NT2/D1 (cell line): ENCODE measurements around the gene NECTIN1.

Experiments
- DNase-seq: peaks from one replicate; pipeline ENCODE4 v3.0.0-alpha.2; 2011; ENCODE audit warnings: low read depth, low spot score
- H3K27me3 ChIP-seq: 2 replicates; pipeline ENCODE4 v1.6.0; 2011; ENCODE audit warnings: mild to moderate bottlenecking; ENCODE audit not compliant: insufficient read length, insufficient read depth
- H3K36me3 ChIP-seq: 2 replicates; pipeline ENCODE4 v1.6.1; 2011; ENCODE audit warnings: mild to moderate bottlenecking, low read length, mixed read lengths; ENCODE audit not compliant: insufficient read depth, insufficient read length
- H3K4me1 ChIP-seq: 2 replicates; pipeline ENCODE4 v1.5.1; 2011; ENCODE audit not compliant: insufficient read depth, insufficient read length
- H3K4me3 ChIP-seq: 2 replicates; pipeline ENCODE4 v1.5.1; 2011; ENCODE audit warnings: low read depth; ENCODE audit not compliant: insufficient read length
- H3K9ac ChIP-seq: 2 replicates; pipeline ENCODE4 v1.6.0; 2011; ENCODE audit warnings: low read depth; ENCODE audit not compliant: insufficient read length
- H3K9me3 ChIP-seq: 2 replicates; pipeline ENCODE4 v1.5.1; 2011; ENCODE audit warnings: mild to moderate bottlenecking, low read length; ENCODE audit not compliant: insufficient read depth
- SUZ12 ChIP-seq: IDR thresholded peaks from 2 replicates; pipeline ENCODE4 v1.6.1; 2011; ENCODE audit not compliant: insufficient read length, insufficient read depth; ENCODE audit errors: extremely low read depth
- YY1 ChIP-seq: IDR thresholded peaks from 2 replicates; pipeline ENCODE4 v1.6.1; 2011; ENCODE audit not compliant: insufficient read length, insufficient read depth
- ZNF274 ChIP-seq: IDR thresholded peaks from 2 replicates; pipeline ENCODE4 v1.6.1; 2011; ENCODE audit warnings: mild to moderate bottlenecking, low read depth, low read length

Gene NECTIN1

GRCh38 chr11:119700030-119700429 is 29.0 kb downstream of the NECTIN1 start:
- peaks cover 3% of the 10 kb centered on the region for H3K4me1 ChIP-seq

GRCh38 chr11:119699227-119699626 is 29.8 kb downstream of the NECTIN1 start:
- DNase-seq = no peak

More at GRCh38 chr11:119700030-119700429, 29.0 kb downstream of the NECTIN1 start:
- Histone ChIP-seq H3K36me3 (peaks cover 7% of the 10 kb centered on the region), H3K4me3 (no peak overlapping the region), H3K27me3 (no peaks in the 10 kb centered on the region), H3K9me3 (no peaks in the 10 kb centered on the region), H3K9ac (no peak overlapping the region)
- DNase-seq = no peak
- TF ChIP-seq YY1 (no peak), SUZ12 (no peak), ZNF274 (no peak)

GRCh38 chr11:119697882-119698281 is 31.1 kb downstream of the NECTIN1 start:
- Histone ChIP-seq H3K9me3 (no peaks in the 10 kb centered on the region), H3K9ac (no peak overlapping the region)
- no peak for TF ChIP-seq SUZ12
- no peak for TF ChIP-seq YY1
- TF ChIP-seq ZNF274 = no peak

More at GRCh38 chr11:119699227-119699626, 29.8 kb downstream of the NECTIN1 start:
- Histone ChIP-seq H3K4me1 (peaks cover 3% of the 10 kb centered on the region), H3K9me3 (no peaks in the 10 kb centered on the region), H3K27me3 (no peaks in the 10 kb centered on the region), H3K4me3 (no peak overlapping the region), H3K9ac (no peak overlapping the region), H3K36me3 (peaks cover 7% of the 10 kb centered on the region)
- TF ChIP-seq SUZ12 (no peak), ZNF274 (no peak), YY1 (no peak)

GRCh38 chr11:119697445-119697844 is 31.6 kb downstream of the NECTIN1 start:
- H3K4me1 ChIP-seq = peaks cover 3% of the 10 kb centered on the region
- no peak overlapping the region for H3K4me3 ChIP-seq
- H3K36me3 ChIP-seq = peaks cover 7% of the 10 kb centered on the region
- no peak for DNase-seq
- no peaks in the 10 kb centered on the region for H3K27me3 ChIP-seq
- H3K9ac ChIP-seq = no peak overlapping the region
- TF ChIP-seq YY1 (no peak), ZNF274 (no peak), SUZ12 (no peak)
- no peaks in the 10 kb centered on the region for H3K9me3 ChIP-seq

More at GRCh38 chr11:119697882-119698281, 31.1 kb downstream of the NECTIN1 start:
- no peak overlapping the region for H3K4me3 ChIP-seq
- H3K27me3 ChIP-seq = no peaks in the 10 kb centered on the region
- H3K36me3 ChIP-seq = peaks cover 7% of the 10 kb centered on the region
- DNase-seq = no peak
- peaks cover 3% of the 10 kb centered on the region for H3K4me1 ChIP-seq

GRCh38 chr11:119696378-119697222 is 32.4 kb downstream of the NECTIN1 start:
- H3K4me1 ChIP-seq = peaks cover 10% of the 10 kb centered on the region
- no peak overlapping the region for H3K4me3 ChIP-seq
- peak overlapping the region; percentile 42 for H3K9ac ChIP-seq
- no peaks in the 10 kb centered on the region for H3K27me3 ChIP-seq
- DNase-seq = no peak
- TF ChIP-seq SUZ12 (no peak), YY1 (no peak), ZNF274 (no peak)
- H3K9me3 ChIP-seq = no peaks in the 10 kb centered on the region
- peaks cover 7% of the 10 kb centered on the region for H3K36me3 ChIP-seq

GRCh38 chr11:119694334-119694733 is 34.7 kb downstream of the NECTIN1 start:
- DNase-seq = no peak
- Histone ChIP-seq H3K4me3 (no peak overlapping the region), H3K27me3 (no peaks in the 10 kb centered on the region), H3K36me3 (peaks cover 4% of the 10 kb centered on the region), H3K9ac (peak overlapping the region; percentile 8), H3K4me1 (peaks cover 19% of the 10 kb centered on the region), H3K9me3 (no peaks in the 10 kb centered on the region)
- TF ChIP-seq ZNF274 = no peak
- no peak for TF ChIP-seq YY1
- TF ChIP-seq SUZ12 = no peak

- Histone ChIP-seq H3K9ac (no peak overlapping the region), H3K36me3 (peaks cover 4% of the 10 kb centered on the region), H3K9me3 (no peaks in the 10 kb centered on the region), H3K4me1 (peaks cover 25% of the 10 kb centered on the region), H3K27me3 (no peaks in the 10 kb centered on the region), H3K4me3 (no peak overlapping the region)
- TF ChIP-seq ZNF274 (no peak), SUZ12 (no peak), YY1 (no peak)
- no peak for DNase-seq
Observed at GRCh38 chr11:119693253-119693815, 35.7 kb downstream of the NECTIN1 start.
